Glomerular visceral epithelial cell (primary cell): Measurements from ENCODE around the gene BRD4.

ENCODE experiments used
- DNase-seq: peaks from one replicate; pipeline ENCODE4 v3.0.0-alpha.2; 2016; ENCODE audit errors: extremely low spot score

The BRD4 gene

DNA sequence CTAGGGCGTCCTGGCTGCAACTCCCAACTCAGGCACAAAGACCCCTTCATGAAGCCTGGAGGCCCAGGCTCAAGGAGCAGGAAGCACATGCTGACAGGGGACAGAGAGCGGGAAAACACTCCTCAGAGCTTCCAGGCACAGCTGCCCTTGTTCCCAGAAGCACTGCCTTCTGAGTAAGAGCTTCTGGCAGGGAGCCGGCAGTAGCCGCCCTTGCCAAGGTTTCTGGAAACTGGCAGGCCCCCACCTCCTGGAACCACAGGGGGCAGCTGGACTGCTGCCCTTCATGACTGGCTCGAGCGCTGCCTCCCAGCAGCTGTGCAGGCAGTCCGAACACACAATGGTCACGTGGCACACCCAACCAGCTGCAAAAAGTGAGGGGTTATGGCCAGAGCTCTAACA, 66.5 kb downstream of the BRD4 start:
- DNase-seq = peak; percentile 96

DNA sequence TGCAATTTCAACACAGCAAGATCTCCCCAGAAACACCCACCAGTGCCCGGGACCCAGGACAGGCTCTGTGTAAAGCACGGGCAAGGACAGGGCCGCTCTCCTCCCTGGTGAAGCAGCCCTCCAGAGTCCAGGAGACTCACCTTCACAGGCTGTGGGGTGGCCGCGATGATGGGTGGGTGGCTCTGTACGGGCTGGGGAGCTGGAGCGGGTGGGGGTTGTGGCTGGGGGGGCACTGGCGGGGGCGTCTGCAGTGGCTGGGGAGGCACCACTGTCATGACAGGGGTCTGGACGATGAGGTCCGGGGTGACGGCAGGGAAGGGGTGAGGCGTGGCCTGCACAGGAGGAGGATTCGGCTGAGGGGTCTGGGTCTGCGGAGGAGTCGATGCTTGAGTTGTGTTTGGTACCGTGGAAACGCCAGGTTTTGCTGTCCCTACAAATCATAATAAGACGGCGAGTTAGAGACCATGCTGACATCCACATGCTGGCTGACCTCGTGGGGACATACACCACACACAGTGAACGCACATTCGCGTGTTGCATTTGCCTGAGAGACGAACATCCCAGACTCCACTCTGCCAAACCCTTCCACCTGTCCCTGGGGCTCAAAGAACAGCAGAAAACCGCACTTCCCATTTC, 67.0 kb downstream of the BRD4 start:
- DNase-seq = no peak

DNA sequence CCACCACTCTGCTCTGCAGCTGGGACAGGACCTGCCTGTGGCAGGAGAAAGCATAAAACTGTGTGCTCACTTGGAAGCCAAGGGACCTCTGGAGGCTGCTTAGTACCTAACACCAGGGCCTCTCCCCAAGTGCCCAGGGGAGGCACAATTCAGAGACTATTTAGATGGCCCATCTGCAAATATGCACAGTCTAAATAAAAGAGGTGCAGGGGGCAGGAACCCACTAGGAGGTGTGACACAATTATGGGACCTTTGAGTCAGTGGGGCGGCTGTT, 67.5 kb downstream of the BRD4 start:
- no peak for DNase-seq

DNA sequence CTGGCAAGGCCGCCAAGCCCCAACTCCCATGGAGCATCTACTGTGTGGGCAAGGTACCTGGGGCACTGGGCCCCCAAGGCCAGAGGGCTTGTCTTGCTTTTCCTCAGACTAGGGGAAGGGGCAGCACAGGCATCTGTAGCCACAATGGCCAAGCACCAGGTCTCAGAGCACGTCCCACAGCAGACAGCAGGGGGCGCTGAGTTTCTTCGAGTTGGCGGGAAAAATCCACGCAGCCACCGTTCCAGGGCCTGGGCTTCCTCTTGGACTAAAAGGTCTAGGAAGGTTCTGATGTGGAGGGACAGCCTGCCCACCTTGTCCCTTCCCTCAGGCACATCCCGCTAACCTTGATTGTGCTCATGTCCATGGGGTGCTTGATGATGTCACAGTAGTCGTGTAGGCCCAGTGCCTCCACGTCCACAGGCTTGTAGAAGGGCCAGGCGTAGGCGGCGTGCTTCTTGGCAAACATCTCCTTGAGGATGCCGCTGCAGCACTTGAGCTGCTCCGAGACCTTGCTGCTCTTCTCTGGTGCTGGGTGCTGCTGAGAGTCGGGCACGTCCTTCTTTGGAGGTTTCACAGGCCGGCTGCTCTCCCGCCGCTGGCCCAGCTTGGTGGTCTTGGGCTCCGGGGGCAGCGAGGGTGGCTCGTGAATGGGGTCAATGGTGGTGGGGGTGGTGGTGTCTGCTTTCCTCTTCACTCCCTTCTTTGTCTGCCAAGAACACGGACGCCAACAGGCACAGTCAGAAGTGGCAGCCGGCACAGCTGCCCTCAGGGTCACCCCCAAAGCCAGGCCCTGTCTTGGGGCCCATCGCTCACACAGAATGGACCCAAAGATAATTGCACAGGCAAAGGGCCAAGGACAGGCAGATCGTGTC, 68.0 kb downstream of the BRD4 start:
- peak; percentile 53 for DNase-seq

DNA sequence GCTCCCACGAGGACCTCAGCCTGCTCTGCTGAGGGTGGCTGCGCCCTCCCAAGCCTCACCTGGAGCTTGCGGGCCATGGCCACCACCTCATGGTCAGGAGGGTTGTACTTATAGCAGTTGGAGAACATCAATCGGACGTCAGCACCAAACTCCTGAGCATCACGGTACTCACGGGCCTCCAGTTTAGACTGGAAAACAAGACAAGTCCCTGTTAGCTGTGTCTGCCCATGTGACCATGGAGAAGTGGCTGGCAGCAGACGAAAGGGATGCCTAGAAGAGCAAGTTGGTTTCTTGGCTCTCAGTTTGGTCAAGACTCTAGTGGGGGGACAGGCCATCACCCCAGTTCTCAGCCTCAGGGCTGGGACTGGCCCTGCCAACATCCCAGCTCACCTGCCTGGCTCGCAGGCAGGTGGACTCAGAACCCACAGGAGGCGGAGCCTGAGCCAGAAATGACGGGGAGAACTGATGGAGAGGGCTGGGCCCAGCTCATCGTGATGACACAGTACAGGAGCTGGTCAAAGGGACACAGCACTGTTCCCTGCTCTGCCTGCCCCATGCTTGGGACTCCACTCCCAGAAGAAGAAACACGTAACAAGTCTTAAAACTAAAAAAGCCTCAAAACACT, 68.9 kb downstream of the BRD4 start:
- no peak for DNase-seq

DNA sequence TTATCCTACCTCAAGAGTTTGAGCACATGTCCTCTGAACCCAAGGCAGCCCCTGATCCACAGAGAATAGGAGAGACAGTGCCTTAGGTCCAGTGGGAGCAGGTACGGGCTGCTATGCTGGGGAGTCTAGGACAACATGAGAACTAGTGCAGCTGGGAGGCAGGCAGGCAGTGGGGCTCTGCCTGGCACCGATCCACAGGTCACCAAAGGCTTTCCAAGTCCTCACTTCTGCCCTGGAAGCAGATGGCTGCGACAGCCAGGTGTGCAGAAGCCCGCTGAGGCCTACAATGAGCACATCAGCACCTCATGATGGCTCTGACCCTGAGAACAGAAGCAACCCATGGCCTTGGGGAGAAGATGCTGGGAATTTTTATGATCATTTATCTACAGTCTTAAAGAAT, 70.3 kb downstream of the BRD4 start:
- DNase-seq = no peak

DNA sequence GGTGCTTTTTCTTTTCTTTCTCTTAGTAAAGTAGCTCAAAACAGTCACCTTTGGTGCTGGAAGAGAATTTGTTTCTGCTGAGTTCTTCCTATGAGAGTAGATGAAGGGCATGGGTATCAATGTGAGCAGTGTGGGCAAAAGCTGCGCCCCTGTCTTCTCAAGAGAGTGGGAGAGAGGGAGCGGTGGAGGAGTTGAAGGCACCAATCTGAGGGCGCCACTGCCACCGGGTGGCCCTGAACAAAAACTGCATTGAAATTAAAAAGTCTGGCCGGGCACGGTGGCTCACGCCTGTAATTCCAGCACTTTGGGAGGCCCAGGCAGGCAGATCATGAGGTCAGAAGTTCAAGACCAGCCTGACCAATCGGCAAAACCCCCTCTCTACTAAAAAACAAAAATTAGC, 71.4 kb downstream of the BRD4 start:
- no peak for DNase-seq

DNA sequence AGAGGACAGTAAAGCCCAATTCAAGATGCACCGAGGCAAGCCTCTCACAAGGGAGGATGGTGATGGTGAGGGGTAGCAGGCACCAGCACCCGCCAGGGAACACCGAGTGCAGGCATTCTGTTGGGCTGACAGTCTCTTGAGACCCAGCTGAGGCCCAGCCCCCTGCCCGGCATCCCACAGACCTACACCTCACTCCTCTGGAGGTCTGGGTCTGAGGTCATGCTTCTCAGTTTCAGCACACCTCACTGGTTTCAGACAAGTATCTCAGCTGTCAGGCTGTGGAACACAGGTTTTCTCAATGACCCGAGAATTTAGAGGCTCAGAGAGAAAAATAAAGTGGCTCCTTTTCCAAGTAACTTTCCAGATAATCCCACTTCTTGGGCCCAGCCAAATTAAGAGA, 72.4 kb downstream of the BRD4 start:
- no peak for DNase-seq

DNA sequence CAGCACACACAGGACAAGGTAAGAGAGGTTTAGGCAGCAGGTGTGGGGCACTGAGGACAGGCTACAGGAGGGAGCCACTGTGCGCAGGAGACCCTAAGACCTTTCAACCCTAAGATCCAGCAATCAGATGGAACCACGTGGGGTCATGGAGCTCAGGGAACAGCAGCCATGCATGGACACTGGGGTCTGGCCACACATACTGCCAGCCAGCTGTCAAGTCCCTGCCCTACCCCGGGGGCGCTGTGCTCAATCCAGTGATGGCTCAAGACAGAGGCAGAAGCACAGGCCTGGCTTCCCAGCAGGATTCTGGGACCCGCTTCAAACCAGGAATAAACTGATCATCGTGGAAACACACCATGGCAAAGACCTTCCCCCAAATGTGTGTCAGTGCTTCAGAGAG, 74.6 kb downstream of the BRD4 start:
- DNase-seq = no peak

DNA sequence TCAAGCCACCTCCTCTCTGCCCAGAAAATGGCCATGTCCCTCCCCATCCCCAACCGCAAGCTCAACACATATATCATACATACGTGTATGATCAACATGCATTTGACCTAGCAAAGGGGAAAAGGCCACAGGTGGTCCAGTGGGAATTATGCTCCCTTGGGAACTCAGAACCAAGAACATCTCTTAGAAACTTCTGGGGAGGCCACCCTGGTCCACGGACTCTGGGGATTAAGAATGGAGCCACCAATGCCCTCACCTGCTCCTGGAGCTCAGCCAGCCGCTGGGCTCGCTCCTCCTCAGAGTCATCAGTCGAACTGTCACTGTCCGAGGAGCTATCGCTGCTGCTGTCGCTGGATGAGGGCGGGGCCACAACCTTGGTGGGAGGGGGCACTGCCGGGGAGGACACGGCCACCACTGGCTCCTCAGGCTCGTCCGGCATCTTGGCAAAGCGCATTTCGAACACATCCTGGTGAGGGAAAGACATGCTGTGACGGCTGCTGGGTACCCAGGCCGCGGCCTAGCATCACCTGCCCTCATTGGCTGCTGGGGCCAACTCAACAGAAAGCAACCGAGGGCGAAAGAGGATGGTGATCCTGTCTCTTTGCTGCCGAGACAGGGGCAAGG, 75.5 kb downstream of the BRD4 start:
- DNase-seq = no peak

DNA sequence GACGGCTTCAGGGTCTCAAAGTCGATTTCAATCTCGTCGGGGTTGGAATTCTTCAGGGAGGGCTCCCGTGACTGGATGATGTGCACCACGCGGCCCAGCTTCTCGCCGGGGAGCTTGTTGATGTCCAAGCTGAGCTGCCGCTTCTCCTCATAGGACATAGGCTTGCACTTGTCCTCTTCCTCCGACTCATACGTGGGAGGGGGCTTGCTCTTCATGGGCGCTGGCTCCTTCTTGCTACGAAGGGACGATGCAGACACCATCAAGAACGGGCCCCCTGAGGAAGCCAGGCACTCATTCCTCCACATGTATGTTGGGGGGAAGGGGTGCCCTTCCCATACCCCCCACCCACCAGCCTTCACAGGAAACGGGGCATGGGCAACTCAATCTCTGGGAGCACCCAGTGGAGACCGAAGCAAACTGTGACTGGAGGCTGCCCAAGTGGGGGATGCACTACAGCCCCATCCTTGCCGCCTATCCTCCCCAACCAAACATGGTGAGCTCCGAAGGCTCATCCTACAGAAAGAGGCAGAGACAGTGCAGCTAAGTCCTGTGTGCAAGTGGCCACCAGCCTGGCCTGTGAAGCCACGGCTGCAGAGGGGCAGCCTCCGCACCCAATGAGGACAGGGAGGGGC, 76.9 kb downstream of the BRD4 start:
- no peak for DNase-seq

DNA sequence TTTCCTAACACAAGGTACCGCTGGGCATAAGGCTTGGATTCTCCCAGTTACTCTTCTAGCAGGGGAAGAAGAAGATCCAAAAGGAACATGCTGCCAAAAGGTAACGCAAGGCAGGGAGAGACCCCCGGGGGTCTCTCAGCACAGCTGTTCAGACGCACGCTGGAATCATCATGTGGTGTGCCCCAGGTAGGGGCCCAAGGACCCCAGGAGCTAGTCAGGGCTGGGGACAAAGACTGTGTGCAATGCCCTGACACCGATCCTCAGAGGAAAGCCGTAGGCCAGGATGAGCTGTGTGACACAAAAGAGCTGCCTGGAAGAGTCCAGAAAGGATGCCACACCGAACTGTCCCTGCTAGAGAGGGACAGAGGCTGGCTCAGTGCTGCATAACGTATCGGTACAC, 77.8 kb downstream of the BRD4 start:
- no peak for DNase-seq

DNA sequence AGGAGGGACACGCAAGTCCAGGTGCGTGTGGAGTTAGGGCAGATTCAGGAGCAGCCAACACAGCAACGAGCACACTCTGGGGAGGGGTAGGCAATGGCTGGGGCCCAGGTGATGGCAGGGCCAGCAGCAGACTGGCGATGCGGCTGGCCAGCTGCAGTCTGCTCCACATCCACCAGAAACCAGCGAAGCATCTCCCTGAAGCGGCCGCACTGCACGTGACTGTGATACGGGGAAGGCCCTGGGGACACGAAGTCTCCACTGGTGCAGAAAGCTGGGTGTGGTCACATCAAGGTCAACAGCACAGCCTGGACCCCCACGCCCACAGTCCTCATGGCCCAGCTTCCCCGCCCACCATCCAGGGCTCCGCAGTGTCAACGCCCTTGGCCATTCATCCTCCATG, 78.8 kb downstream of the BRD4 start:
- no peak for DNase-seq

DNA sequence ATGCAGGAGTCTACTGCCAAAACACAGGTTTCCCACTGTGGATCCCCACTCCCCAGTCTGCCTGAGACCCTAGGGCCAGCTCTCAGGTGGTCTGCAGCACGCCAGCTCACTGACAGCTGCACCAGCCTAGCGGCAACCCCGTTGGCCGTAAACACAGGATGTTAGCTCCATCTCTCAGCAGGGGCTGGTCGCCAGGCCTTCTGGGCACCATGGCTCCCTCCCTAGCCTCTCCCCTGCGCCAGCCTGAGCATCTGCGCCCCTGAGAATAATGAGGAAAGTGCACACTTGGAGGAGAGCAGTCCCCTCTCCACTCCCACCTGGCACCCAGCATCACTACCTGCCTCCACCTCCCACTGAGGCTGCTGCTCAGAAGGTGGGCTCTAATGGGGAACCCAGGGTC, 79.3 kb downstream of the BRD4 start:
- no peak for DNase-seq

DNA sequence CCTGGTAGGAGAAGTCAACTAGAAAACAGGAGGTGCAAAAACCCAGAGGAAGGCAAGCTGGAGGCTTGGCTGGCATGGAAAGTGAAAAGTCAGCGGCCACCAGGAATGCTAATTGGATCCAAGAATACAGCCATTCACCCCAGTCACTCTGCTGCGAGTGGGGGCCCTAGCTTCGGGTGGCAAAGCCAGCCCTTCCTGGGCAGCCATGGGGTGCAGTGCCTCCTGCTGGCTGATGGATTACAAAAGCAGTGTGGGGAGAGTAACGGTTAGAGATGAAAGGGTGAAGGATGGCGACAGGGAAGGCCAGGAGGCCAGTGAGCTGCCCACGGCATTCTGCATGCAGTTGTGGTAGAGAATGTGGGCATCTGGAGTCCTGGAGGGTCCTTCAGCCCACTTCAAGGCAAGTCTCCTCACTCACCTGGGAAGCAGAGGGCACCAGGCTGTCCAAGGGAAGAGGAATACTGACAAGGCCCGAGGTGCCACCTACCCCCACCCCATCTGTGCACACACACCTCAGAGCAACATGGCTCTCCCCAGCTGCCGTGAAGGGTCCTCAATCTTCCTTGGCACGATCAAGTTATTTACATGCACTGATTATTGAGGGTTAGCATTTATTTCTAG, 79.8 kb downstream of the BRD4 start:
- DNase-seq = no peak

DNA sequence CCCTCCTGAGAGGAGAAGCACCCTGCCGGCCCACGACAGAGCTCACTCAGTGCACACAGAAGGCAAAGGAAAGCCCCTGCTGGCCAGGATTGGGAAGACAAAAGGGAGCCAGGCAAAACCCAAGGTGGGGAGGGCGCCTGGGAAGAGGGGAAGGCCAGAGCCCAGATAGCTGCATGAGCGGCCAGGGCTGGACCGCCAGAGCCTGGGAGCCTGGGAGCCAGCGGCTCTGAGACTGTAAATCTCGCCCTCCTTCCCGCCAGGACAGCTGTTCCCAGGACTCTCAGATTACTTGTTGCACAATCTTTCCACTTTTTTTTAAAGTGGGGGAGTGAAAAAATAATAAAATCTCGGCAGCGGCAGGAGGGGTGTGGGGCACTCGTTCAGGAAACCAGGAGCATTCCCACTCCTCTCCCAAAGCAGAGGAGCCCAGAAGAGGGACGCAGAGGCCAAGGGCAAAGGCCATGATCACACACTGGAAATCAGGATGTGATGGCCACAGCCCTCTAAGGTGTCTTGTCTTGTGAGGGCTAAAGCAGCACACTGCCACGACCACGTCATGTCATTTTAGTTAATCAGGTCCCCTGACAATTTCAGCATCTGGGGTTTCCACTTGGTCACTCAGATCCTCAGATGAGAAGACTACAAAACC, 80.5 kb downstream of the BRD4 start:
- peak; percentile 71 for DNase-seq

DNA sequence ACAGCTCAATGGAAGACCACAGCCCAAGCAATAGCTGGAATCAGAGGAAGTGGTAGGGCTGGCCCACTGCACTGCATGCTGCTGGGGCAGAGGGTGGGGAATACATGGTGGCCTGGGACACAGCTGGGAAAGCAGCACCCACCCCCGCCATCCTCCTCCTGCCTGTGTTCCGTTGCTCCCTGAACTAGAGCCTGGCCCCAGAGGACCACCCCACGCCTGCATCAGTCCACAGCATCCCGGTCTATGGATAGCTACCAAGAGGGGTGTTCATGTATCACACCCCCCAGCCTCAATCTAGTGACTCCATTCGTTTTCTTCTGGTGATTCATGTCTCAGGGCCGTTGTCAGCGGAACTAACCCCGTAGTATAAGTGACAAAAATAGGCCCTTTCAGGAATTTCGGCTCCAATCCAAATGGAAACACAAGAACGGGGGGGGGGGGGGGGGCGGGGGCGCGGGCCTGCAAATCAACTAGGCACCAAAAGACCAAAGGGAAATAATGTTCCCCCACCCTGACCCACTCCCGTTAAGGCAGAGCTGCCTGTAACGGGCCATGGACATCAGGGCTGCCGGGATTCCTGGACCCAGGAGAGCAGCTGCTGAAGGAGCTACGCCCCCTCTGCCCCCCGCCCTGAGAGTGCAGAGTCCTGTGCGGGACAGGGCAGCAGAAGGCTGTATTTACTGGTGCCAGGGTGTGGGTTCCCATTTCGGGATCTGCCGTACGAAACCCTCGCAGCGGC, 81.2 kb downstream of the BRD4 start:
- DNase-seq = no peak

DNA sequence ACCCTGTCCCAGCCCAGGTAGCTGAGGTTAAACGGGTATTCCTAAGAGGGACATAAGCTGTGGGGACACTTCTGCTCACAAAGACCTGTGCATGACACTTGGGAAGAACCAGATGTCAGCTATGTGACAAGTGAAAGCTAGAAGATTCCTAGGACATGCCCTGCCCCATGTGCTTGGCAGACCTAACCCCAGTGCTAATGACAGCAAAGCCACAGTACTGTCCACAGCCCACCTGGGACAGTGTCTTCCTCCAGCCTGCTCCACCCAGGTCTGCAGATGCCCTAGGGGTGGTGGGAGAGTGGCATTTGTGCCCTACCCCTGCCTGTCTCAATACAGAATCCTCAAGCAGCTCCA, 81.7 kb downstream of the BRD4 start:
- no peak for DNase-seq

DNA sequence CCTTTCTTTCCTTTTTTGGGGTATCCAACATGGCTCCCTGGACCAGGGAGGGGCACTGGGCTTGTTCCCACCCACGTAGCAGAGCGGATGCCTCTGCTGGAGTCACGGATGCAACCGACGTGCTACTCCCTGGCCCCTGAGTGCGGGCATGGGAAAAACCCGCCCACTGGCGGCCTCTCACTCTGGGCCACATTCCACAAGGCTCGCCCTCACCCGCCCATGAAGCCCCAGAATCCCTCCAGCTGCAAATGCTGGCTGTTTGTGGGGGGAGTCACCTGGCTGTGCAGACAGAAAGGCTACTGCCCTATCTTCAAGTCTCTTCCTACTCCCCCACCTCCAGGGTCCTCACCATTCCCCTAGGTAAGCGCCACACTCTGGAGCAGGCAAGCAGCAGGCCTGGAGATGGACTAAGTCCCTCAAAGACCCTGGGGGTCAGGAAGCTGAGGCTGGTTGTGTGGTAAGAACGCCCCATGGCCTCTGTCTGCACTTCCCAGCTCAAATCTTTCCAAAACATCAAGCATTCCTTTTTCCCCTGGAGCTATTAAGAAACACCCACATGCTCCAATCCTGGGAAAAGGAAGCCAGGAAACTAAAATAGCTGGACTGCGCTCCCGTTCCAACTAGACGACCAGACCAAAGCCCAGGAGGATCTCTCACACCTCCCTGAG, 82.2 kb downstream of the BRD4 start:
- DNase-seq = peak; percentile 46

DNA sequence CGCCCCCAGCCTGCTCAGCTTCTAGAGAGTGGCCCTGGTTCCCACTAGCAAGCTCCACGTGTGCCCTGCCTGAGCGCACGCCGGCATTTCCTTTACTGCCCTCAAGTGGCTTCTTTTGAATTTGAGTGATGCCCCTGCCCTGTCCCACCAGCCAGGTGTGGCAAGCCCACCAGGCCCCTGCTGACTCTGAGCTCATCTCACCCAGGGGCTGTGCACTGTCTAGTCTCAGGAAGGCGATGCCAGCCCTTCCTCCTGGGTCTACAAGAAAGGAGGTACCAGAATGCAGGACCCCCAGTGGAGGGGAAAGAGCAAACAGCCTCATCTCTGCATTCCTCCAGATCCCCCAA, 82.8 kb downstream of the BRD4 start:
- peak; percentile 29 for DNase-seq
